Stimulated activated CD4-positive, alpha-beta T cell treated with anti-CD3 and anti-CD28 coated beads, Interleukin-15, amount 100 ng/mL, for 24 hours (primary cell): Measurements from ENCODE around the gene SCRG1.

Experiments used
- DNase-seq: peaks from one replicate; pipeline ENCODE4 v3.0.0-alpha.2; 2020

SCRG1 gene

GRCh38 chr4:173398779-173399415 lies at the start of gene SCRG1:
Gene SCRG1 (minus strand): TSS chr4:173399116. CDS start chr4:173391414, 7,702 bp downstream.
- DNase-seq = no peak

- DNase-seq = no peak
Observed at GRCh38 chr4:173448103-173448502, 49.2 kb upstream of the SCRG1 start.

- no peak for DNase-seq
Observed at GRCh38 chr4:173446416-173446815, 47.5 kb upstream of the SCRG1 start.

- no peak for DNase-seq
Observed at GRCh38 chr4:173443121-173443520, 44.2 kb upstream of the SCRG1 start.

- DNase-seq = no peak
Observed at GRCh38 chr4:173442223-173442932, 43.5 kb upstream of the SCRG1 start.

GRCh38 chr4:173440888-173441287 lies 42.0 kb upstream of the SCRG1 start:
- no peak for DNase-seq

- no peak for DNase-seq
Observed at GRCh38 chr4:173436771-173437265, 37.9 kb upstream of the SCRG1 start.

- DNase-seq = no peak
Observed at GRCh38 chr4:173436149-173436579, 37.2 kb upstream of the SCRG1 start.

- DNase-seq = no peak
Observed at GRCh38 chr4:173434231-173434630, 35.3 kb upstream of the SCRG1 start.

- DNase-seq = no peak
Observed at GRCh38 chr4:173433447-173433846, 34.5 kb upstream of the SCRG1 start.

GRCh38 chr4:173432430-173432829 lies 33.5 kb upstream of the SCRG1 start:
- no peak for DNase-seq

GRCh38 chr4:173426064-173426463 lies 27.1 kb upstream of the SCRG1 start:
- no peak for DNase-seq

GRCh38 chr4:173424899-173425805 lies 26.2 kb upstream of the SCRG1 start:
- no peak for DNase-seq

- DNase-seq = no peak
Observed at GRCh38 chr4:173420801-173421200, 21.9 kb upstream of the SCRG1 start.

GRCh38 chr4:173420324-173420752 lies 21.4 kb upstream of the SCRG1 start:
- no peak for DNase-seq

GRCh38 chr4:173418639-173419038 lies 19.7 kb upstream of the SCRG1 start:
- no peak for DNase-seq

GRCh38 chr4:173417833-173418232 lies 18.9 kb upstream of the SCRG1 start:
- no peak for DNase-seq

GRCh38 chr4:173415885-173416653 lies 17.2 kb upstream of the SCRG1 start:
- no peak for DNase-seq

- no peak for DNase-seq
Observed at GRCh38 chr4:173415092-173415491, 16.2 kb upstream of the SCRG1 start.

GRCh38 chr4:173414456-173414855 lies 15.5 kb upstream of the SCRG1 start:
- no peak for DNase-seq

- no peak for DNase-seq
Observed at GRCh38 chr4:173413036-173413435, 14.1 kb upstream of the SCRG1 start.

GRCh38 chr4:173411106-173411693 lies 12.3 kb upstream of the SCRG1 start:
- no peak for DNase-seq
